ENCODE results near the gene CST3. TPM values are rescaled to one million over a fixed set of nuclear protein-coding genes. Genes with fewer than 3 reads are reported as not detected.
"Not testable (repeated sequence)": the region's sequence is repeated elsewhere in the genome, so short reads cannot be mapped to it uniquely, and the experiment has no call there.

Gene CST3
- total and polyA plus RNA-seq, 3 experiments from 2014 or later: 3.0 to 5.3 (median 4.9) TPM

DNA sequence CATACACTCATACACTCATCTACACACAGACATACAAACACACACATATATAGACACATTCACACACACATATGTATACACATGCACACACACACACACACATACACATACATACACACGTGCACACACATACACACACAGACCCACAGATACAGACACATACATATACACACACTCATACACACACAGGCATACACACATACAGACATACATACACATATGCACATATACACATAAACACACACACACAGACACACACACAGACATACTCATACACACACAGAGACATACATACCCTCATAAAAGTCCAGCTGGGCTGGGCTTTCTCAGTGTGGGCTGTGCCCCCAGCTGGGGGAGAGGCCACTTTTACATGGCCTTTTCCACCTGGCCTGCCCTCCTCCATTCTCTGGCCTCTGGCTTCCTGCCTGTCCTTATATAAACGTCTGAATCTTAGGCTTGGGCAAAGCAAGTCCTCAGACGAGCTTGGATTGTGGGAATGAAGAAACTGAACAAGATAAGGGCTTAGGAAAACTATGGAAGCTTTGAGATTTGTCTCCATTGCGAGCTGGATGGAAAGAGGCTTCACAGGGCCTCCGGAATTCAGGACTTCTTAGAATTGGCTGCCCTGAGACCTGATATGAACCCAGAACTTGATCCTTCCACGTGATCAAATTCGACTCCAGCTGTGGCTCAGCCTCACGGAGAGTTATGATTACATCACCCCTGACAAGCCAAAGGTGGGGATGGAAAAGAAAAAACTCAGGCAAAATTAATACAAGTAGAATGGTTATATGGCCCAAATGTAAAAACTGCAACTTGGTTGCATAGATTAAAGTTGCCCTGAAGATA lies 22.5 kb upstream of the CST3 start:
- no peaks in the 10 kb centered on the region for H3K4me1 ChIP-seq (ENCODE audit: insufficient read depth, low read length)
- CTCF ChIA-PET: no interaction called here
- DNase-seq: no peak
- POLR2A ChIA-PET: no interaction called here
- H3K4me3 Mint-ChIP-seq: no peak overlapping the region
- no peak overlapping the region for H3K27ac ChIP-seq (ENCODE audit: low read depth, low read length)
- H3K27me3 Mint-ChIP-seq: peaks cover 5 to 8% of the 10 kb centered on the region in 2 donors
- no peaks in the 10 kb centered on the region for H3K27me3 ChIP-seq (ENCODE audit: insufficient read depth, low read length, poor library complexity, severe bottlenecking)
- no peaks in the 10 kb centered on the region for H3K36me3 ChIP-seq (ENCODE audit: insufficient read depth, low read length)
- H3K36me3 Mint-ChIP-seq: no peaks in the 10 kb centered on the region
- H3K4me3 ChIP-seq (ENCODE audit: low read length): no peak overlapping the region
- H3K27ac Mint-ChIP-seq: no peak overlapping the region
- no peaks in the 10 kb centered on the region for H3K4me1 Mint-ChIP-seq
- H3K9me3 Mint-ChIP-seq: no peaks in the 10 kb centered on the region
- no peaks in the 10 kb centered on the region for H3K9me3 ChIP-seq (ENCODE audit: low read length)

DNA sequence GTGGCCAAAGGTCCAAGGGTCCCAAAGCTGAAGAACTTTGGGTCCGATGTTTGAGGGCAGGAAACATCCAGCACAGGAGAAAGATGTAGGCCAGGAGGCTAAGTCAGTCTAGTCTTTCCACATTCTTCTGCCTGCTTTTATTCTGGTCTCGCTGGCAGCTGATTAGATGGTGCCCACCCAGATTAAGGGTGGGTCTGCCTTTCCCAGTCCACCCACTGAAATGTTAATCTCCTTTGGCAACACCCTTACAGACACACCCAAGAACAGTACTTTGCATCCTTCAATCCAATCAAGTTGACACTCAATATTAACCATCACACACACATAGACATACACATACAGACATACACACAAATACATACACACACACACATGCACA lies 21.8 kb upstream of the CST3 start:
- H3K9me3 ChIP-seq (ENCODE audit: low read length); H3K27ac Mint-ChIP-seq; CTCF ChIA-PET; H3K4me1 Mint-ChIP-seq; H3K36me3 Mint-ChIP-seq; H3K4me3 ChIP-seq (ENCODE audit: low read length); H3K4me1 ChIP-seq (ENCODE audit: insufficient read depth, low read length); H3K36me3 ChIP-seq (ENCODE audit: insufficient read depth, low read length); DNase-seq; H3K4me3 Mint-ChIP-seq; H3K27ac ChIP-seq (ENCODE audit: low read depth, low read length); H3K9me3 Mint-ChIP-seq; POLR2A ChIA-PET; H3K27me3 ChIP-seq (ENCODE audit: insufficient read depth, low read length, poor library complexity, severe bottlenecking): not testable (repeated sequence)
- H3K27me3 Mint-ChIP-seq: peaks cover 6 to 14% of the 10 kb centered on the region in 2 donors

DNA sequence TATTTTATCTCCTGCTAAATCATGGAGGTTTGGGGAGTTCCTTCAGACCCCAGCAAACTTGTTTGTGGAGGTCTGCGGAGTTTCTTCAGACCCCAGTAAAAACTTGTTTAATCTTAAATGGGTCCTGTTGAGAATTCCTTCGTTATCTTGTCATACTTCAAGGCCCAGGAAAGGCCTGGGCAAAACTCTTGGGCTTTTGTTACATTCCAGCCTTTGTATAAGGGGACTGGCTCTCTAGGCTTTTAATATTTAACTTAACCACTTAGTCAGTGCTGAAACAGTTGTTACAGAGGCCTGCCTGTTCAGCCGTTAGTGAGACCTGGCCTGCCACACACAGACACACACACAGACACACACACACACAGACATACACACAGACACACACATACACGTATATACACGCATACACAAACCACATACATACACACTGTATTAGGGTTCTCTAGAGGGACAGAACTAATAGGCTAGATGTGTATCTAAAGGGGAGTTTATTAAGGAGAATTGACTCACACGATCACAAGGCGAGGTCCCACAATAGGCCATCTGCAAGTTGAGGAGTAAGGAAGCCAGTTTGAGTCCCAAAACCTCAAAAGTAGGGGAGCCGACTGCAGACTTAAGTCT lies 21.3 kb upstream of the CST3 start:
- Mint-ChIP-seq H3K4me3 (no peak overlapping the region), H3K36me3 (no peaks in the 10 kb centered on the region), H3K27me3 (peaks cover 9 to 19% of the 10 kb centered on the region in 2 donors), H3K27ac (no peak overlapping the region), H3K4me1 (no peaks in the 10 kb centered on the region), H3K9me3 (no peaks in the 10 kb centered on the region)
- H3K36me3 ChIP-seq (ENCODE audit: insufficient read depth, low read length): no peaks in the 10 kb centered on the region
- H3K27me3 ChIP-seq (ENCODE audit: insufficient read depth, low read length, poor library complexity, severe bottlenecking): no peaks in the 10 kb centered on the region
- no peaks in the 10 kb centered on the region for H3K9me3 ChIP-seq (ENCODE audit: low read length)
- H3K27ac ChIP-seq (ENCODE audit: low read depth, low read length): no peak overlapping the region
- ChIA-PET CTCF (no interaction called here), POLR2A (no interaction called here)
- no peaks in the 10 kb centered on the region for H3K4me1 ChIP-seq (ENCODE audit: insufficient read depth, low read length)
- no peak overlapping the region for H3K4me3 ChIP-seq (ENCODE audit: low read length)
- no peak for DNase-seq

DNA sequence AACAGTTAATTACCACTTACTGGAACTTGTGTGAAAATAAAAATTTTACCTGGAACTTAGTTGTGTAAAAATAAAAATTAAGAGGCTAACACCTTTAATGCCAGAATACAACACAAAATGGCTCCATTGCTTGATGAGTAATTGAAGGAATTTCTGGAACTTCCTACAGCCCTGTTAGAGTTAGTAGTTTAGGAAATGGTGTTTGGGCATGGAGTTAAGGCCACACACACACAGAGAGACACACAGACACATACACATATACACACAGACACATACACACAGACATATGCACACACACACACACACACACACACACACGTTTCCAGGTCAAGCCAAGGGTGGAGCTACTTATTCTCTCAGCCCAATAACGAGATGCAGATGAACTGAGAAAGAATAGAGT lies 20.6 kb upstream of the CST3 start:
- no peak overlapping the region for H3K27ac Mint-ChIP-seq
- Histone ChIP-seq H3K27ac (ENCODE audit: low read depth, low read length) (no peak overlapping the region), H3K36me3 (ENCODE audit: insufficient read depth, low read length) (no peaks in the 10 kb centered on the region), H3K4me3 (ENCODE audit: low read length) (no peak overlapping the region), H3K27me3 (ENCODE audit: insufficient read depth, low read length, poor library complexity, severe bottlenecking) (no peaks in the 10 kb centered on the region), H3K4me1 (ENCODE audit: insufficient read depth, low read length) (no peaks in the 10 kb centered on the region), H3K9me3 (ENCODE audit: low read length) (no peaks in the 10 kb centered on the region)
- no peak for DNase-seq
- POLR2A ChIA-PET: no interaction called here
- H3K4me1 Mint-ChIP-seq: no peaks in the 10 kb centered on the region
- no peak overlapping the region for H3K4me3 Mint-ChIP-seq
- peaks cover 9 to 26% of the 10 kb centered on the region in 2 donors for H3K27me3 Mint-ChIP-seq
- H3K9me3 Mint-ChIP-seq: no peaks in the 10 kb centered on the region
- no peaks in the 10 kb centered on the region for H3K36me3 Mint-ChIP-seq
- CTCF ChIA-PET: no interaction called here

DNA sequence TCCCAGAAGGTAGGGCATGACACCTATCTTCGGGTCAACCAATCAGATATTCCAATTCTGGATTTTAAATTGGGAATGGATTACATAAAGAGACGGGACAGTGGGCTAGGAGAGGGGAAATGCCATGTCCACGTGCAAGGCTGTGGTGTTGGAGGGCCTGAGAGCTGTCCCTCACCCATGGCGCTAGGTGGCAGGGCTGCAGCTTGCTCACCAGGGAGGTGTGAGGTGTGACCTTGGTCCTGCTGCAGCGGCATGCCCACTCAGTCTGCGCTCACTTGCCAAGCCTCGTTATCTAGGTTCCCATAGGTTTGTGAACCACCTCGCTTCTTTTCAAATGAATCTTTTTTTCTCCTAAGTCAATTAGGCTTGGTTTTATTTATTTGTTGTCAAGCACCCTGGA lies 19.4 kb upstream of the CST3 start:
- Mint-ChIP-seq H3K4me1 (no peaks in the 10 kb centered on the region), H3K36me3 (no peaks in the 10 kb centered on the region), H3K27me3 (peaks cover 9 to 28% of the 10 kb centered on the region in 2 donors), H3K4me3 (no peak overlapping the region), H3K9me3 (no peaks in the 10 kb centered on the region), H3K27ac (no peak overlapping the region)
- Histone ChIP-seq H3K9me3 (ENCODE audit: low read length) (no peaks in the 10 kb centered on the region), H3K27me3 (ENCODE audit: insufficient read depth, low read length, poor library complexity, severe bottlenecking) (no peaks in the 10 kb centered on the region), H3K27ac (ENCODE audit: low read depth, low read length) (no peak overlapping the region), H3K4me1 (ENCODE audit: insufficient read depth, low read length) (no peaks in the 10 kb centered on the region), H3K4me3 (ENCODE audit: low read length) (no peak overlapping the region), H3K36me3 (ENCODE audit: insufficient read depth, low read length) (no peaks in the 10 kb centered on the region)
- ChIA-PET POLR2A (no interaction called here), CTCF (no interaction called here)
- DNase-seq: no peak

DNA sequence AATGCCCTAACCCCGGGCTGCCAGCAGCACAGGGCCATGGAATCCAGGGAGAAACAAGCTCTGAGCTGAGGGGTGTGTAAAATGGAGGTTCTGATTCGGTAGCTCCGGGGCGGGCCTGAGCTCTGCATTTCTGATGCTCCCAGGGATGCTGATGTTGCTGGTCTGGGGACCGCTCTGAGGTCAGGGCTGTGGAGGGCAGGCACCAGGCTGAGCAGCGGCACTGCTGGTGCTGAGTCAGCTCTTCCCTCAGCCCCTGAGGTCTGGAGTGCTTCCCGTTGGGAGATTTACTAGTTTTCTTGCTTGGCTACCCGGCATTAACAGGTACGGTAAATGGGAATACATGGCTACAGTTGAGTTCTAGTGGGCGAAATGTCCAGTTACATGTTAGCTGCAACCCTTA lies 18.6 kb upstream of the CST3 start:
- CTCF ChIA-PET: no interaction called here
- no peaks in the 10 kb centered on the region for H3K27me3 ChIP-seq (ENCODE audit: insufficient read depth, low read length, poor library complexity, severe bottlenecking)
- H3K4me1 ChIP-seq (ENCODE audit: insufficient read depth, low read length): no peaks in the 10 kb centered on the region

DNA sequence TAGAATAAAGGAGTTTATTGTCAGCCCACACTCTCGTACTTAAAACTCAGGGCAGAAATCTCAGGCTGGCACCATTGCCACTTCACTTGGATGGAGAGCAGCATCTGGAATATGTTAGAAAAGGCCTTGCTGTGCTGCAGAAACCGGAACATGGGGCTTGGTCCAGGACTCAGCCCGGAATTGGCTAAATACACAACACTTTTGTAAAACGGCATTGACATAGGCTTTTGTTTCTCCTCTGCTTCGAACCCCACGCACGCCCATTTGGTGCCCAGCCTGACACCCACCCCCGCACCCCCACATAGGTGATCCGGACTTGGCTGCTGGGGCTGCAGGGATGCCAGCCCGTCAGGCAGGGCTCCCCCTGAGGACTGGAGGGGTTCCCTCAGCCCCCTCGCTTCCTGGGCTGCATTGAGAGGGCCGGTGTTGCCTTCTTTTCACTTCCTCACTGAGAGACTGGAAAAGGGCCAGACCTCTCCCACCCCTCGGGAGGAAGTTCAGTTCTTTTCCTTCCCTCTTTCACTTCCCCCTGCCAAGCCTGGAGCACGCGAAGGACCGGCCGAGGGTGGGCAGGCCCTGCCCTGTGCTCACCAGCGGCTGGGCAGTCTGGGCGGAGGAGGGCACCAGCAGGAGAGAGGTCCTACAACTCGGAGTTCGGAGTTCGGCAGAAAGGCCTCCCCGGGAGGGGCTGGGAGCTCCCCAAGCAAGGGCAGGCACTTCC lies 17.9 kb upstream of the CST3 start:
- Mint-ChIP-seq H3K9me3 (no peaks in the 10 kb centered on the region), H3K4me3 (no peak overlapping the region), H3K27me3 (peaks cover 9 to 28% of the 10 kb centered on the region in 2 donors), H3K36me3 (no peaks in the 10 kb centered on the region), H3K4me1 (no peaks in the 10 kb centered on the region), H3K27ac (no peak overlapping the region)
- no peaks in the 10 kb centered on the region for H3K36me3 ChIP-seq (ENCODE audit: insufficient read depth, low read length)
- POLR2A ChIA-PET: no interaction called here
- H3K27me3 ChIP-seq (ENCODE audit: insufficient read depth, low read length, poor library complexity, severe bottlenecking): no peaks in the 10 kb centered on the region
- H3K4me3 ChIP-seq (ENCODE audit: low read length): no peak overlapping the region
- CTCF ChIA-PET: no interaction called here
- no peaks in the 10 kb centered on the region for H3K9me3 ChIP-seq (ENCODE audit: low read length)
- no peak for DNase-seq
- no peak overlapping the region for H3K27ac ChIP-seq (ENCODE audit: low read depth, low read length)
- no peaks in the 10 kb centered on the region for H3K4me1 ChIP-seq (ENCODE audit: insufficient read depth, low read length)

More for the DNA sequence above, 18.6 kb upstream of the CST3 start:
- H3K4me1 Mint-ChIP-seq: no peaks in the 10 kb centered on the region
- DNase-seq: no peak
- Histone ChIP-seq H3K4me3 (ENCODE audit: low read length) (no peak overlapping the region), H3K36me3 (ENCODE audit: insufficient read depth, low read length) (no peaks in the 10 kb centered on the region), H3K27ac (ENCODE audit: low read depth, low read length) (no peak overlapping the region), H3K9me3 (ENCODE audit: low read length) (no peaks in the 10 kb centered on the region)
- POLR2A ChIA-PET: no interaction called here
- H3K27ac Mint-ChIP-seq: no peak overlapping the region
- H3K36me3 Mint-ChIP-seq: no peaks in the 10 kb centered on the region
- H3K9me3 Mint-ChIP-seq: no peaks in the 10 kb centered on the region
- H3K27me3 Mint-ChIP-seq: peaks cover 9 to 28% of the 10 kb centered on the region in 2 donors
- no peak overlapping the region for H3K4me3 Mint-ChIP-seq

DNA sequence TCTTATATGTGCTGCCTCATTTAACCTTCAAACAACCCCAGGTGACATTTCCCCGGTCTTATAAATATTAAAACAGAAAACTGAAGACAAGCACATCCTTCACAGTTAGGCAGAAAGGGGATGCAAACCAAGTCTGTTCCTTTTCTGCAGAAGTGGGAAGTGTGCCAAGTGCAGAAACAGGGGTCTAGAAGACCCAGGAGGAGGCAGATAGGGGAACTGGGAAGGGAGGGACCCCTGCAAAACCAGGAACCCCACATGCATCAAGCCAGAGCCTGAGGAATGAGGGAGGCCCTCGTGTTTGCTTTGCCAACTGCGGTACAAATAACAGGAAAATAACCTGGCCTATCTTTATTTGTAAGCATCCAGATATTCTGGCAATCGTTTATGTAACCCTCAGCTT lies 17.0 kb upstream of the CST3 start:
- Histone ChIP-seq H3K36me3 (ENCODE audit: insufficient read depth, low read length) (no peaks in the 10 kb centered on the region), H3K4me1 (ENCODE audit: insufficient read depth, low read length) (no peaks in the 10 kb centered on the region), H3K27me3 (ENCODE audit: insufficient read depth, low read length, poor library complexity, severe bottlenecking) (no peaks in the 10 kb centered on the region), H3K4me3 (ENCODE audit: low read length) (no peak overlapping the region), H3K27ac (ENCODE audit: low read depth, low read length) (no peak overlapping the region), H3K9me3 (ENCODE audit: low read length) (no peaks in the 10 kb centered on the region)
- ChIA-PET CTCF (no interaction called here), POLR2A (no interaction called here)
- H3K27ac Mint-ChIP-seq: no peak overlapping the region
- H3K9me3 Mint-ChIP-seq: no peaks in the 10 kb centered on the region
- H3K36me3 Mint-ChIP-seq: no peaks in the 10 kb centered on the region
- no peak for DNase-seq
- peaks cover 9 to 28% of the 10 kb centered on the region in 2 donors for H3K27me3 Mint-ChIP-seq
- H3K4me1 Mint-ChIP-seq: no peaks in the 10 kb centered on the region
- no peak overlapping the region for H3K4me3 Mint-ChIP-seq
